ENCODE results near the gene SP6. TPM values are rescaled to one million over a fixed set of nuclear protein-coding genes. Genes with fewer than 3 reads are reported as not detected.

SP6 gene
- total RNA-seq, 2 donors from 2014 or later, result not detected

- H3K4me3 ChIP-seq, result peak within 1 kb of the TSS; percentile 85
- no peaks in the 10 kb centered on the region for H3K27me3 ChIP-seq (replicated peaks; ENCODE audit: insufficient read depth)
- peak; percentile 58 for DNase-seq (ENCODE audit: low spot score)
- H3K4me1 ChIP-seq (ENCODE audit: control insufficient read depth in 1 of 2, low read depth in 2 of 2), result peaks cover 13 to 18% of the 10 kb centered on the region in 2 donors
- peak within 1 kb of the TSS; percentile 70 to 75 for H3K27ac ChIP-seq
- TF ChIP-seq CTCF (IDR thresholded peaks at IDR 0.05), result no peak
- no peaks in the 10 kb centered on the region for H3K9me3 ChIP-seq
- H3K36me3 ChIP-seq, result peaks cover 16% of the 10 kb centered on the region
- ATAC-seq (ENCODE audit: insufficient number of reproducible peaks, low FRiP score, low read depth), result peak; percentile 76
These were observed 19.7 kb downstream of the SP6 start, which contains the start of the genes LRRC46 and MRPL10 for GRCh38 chr17:47831003-47831933. LRRC46 (plus strand) TSS chr17:47831670; CDS start chr17:47831990, 320 bp downstream. MRPL10 (minus strand) TSS chr17:47831541; CDS start chr17:47831511, 30 bp downstream.

GRCh38 chr17:47830396-47831002, 20.5 kb downstream of the SP6 start:
- Histone ChIP-seq H3K27ac (peak overlapping the region; percentile 70 to 75), H3K27me3 (replicated peaks; ENCODE audit: insufficient read depth) (no peaks in the 10 kb centered on the region), H3K4me3 (peak overlapping the region; percentile 85), H3K36me3 (peaks cover 23% of the 10 kb centered on the region), H3K9me3 (no peaks in the 10 kb centered on the region), H3K4me1 (ENCODE audit: control insufficient read depth in 1 of 2, low read depth in 2 of 2) (peaks cover 13 to 18% of the 10 kb centered on the region in 2 donors)
- ATAC-seq (ENCODE audit: insufficient number of reproducible peaks, low FRiP score, low read depth) (no peak), DNase-seq (ENCODE audit: low spot score) (no peak)
- TF ChIP-seq CTCF (IDR thresholded peaks at IDR 0.05), result no peak

DNA sequence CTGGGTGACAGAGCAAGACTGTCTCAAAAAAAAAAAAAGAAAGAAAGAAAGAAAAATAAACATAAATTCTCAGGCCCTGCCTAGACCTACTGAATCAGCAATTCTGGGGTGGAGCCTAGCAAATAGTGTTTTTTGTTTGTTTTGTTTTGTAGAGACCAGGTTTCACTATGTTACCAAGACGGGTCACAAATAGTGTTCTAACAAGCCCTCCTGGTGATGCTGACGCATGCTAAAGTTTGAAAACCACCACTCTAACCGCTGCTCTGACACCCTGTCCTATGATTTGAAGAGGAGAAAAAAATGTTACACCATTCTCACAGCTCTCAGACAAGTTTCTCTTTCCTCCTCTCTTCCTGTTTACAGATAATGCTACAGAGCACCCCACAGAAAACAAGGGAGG, 21.1 kb downstream of the SP6 start:
- no peak for ATAC-seq (ENCODE audit: insufficient number of reproducible peaks, low FRiP score, low read depth)

GRCh38 chr17:47823519-47823918, 27.4 kb downstream of the SP6 start:
- ATAC-seq (ENCODE audit: insufficient number of reproducible peaks, low FRiP score, low read depth) (no peak), DNase-seq (ENCODE audit: low spot score) (no peak)
- Histone ChIP-seq H3K27ac (no peak overlapping the region), H3K36me3 (peaks cover 43% of the 10 kb centered on the region), H3K27me3 (replicated peaks; ENCODE audit: insufficient read depth) (no peaks in the 10 kb centered on the region), H3K4me3 (no peak overlapping the region), H3K4me1 (ENCODE audit: control insufficient read depth in 1 of 2, low read depth in 2 of 2) (peaks cover 11 to 20% of the 10 kb centered on the region in 2 donors), H3K9me3 (no peaks in the 10 kb centered on the region)
- TF ChIP-seq CTCF (IDR thresholded peaks at IDR 0.05), result no peak

More for the DNA sequence above, 21.1 kb downstream of the SP6 start:
- no peak overlapping the region for H3K4me3 ChIP-seq
- H3K4me1 ChIP-seq (ENCODE audit: control insufficient read depth in 1 of 2, low read depth in 2 of 2), result peaks cover 13 to 18% of the 10 kb centered on the region in 2 donors
- no peak for DNase-seq (ENCODE audit: low spot score)
- no peaks in the 10 kb centered on the region for H3K27me3 ChIP-seq (replicated peaks; ENCODE audit: insufficient read depth)
- H3K36me3 ChIP-seq, result peaks cover 27% of the 10 kb centered on the region
- no peaks in the 10 kb centered on the region for H3K9me3 ChIP-seq
- no peak overlapping the region for H3K27ac ChIP-seq
- no peak for TF ChIP-seq CTCF (IDR thresholded peaks at IDR 0.05)

- H3K9me3 ChIP-seq, result no peaks in the 10 kb centered on the region
- peaks cover 46% of the 10 kb centered on the region for H3K36me3 ChIP-seq
- peaks cover 11 to 20% of the 10 kb centered on the region in 2 donors for H3K4me1 ChIP-seq (ENCODE audit: control insufficient read depth in 1 of 2, low read depth in 2 of 2)
- ATAC-seq (ENCODE audit: insufficient number of reproducible peaks, low FRiP score, low read depth) (no peak), DNase-seq (ENCODE audit: low spot score) (no peak)
- no peak overlapping the region for H3K27ac ChIP-seq
- H3K4me3 ChIP-seq, result no peak overlapping the region
- TF ChIP-seq CTCF (IDR thresholded peaks at IDR 0.05), result no peak
- no peaks in the 10 kb centered on the region for H3K27me3 ChIP-seq (replicated peaks; ENCODE audit: insufficient read depth)
These were observed 28.2 kb downstream of the SP6 start for GRCh38 chr17:47822785-47823184.
